ENCODE results near the gene CD14.

DNA sequence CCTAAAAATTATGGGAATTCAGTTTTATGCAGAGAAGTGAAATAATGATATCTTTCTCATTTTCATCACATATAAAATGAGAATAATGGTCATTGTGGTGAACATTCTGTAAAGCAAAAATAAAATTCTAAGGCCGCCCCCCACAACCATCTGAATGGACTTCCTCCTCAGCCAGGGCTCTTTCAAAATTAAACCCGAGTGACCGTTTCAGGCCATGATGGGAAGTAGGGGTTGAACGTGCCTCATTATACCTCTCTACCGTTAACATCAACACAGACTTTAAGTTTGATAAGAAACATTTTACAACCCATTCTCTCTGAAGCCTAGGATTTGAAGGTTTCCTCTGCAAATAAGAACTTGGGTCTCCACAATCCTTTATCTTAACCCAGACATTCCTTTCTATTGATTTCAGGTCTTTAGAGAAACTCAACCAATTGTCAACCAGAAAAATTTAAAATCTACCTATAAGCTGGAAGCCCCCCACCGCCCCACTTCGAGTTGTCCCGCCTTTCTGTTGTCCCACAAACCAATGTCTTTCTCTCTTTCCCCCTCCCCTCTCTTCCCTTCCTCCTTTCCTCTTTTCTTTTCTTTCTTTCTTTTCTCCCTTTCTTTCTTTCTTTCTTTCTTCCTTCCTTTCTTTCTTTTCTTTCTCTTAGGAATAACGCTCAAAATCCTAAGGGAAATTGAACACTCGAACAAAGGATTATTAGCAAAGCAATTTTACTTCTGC lies 4.6 kb upstream of the CD14 start:
- TF ChIP-seq CTCF (IDR thresholded peaks at IDR 0.05), result no peak
- TF ChIP-seq POLR2A (IDR thresholded peaks at IDR 0.05), result no peak

Data from right lobe of liver (tissue), 4 donors.